Measurements from ENCODE around the gene ST7.
"Not testable (repeated sequence)": the region's sequence is repeated elsewhere in the genome, so short reads cannot be mapped to it uniquely, and the experiment has no call there.

Gene ST7

GRCh38 chr7:117229350-117229749 lies 276.0 kb downstream of the ST7 start:
- DNase-seq (ENCODE audit: low spot score), result no peak

GRCh38 chr7:117230276-117231046 lies 277.2 kb downstream of the ST7 start:
- DNase-seq (ENCODE audit: low spot score), result no peak

- DNase-seq (ENCODE audit: low spot score), result no peak
These were observed 277.7 kb downstream of the ST7 start for GRCh38 chr7:117231047-117231359.

- no peak for DNase-seq (ENCODE audit: low spot score)
These were observed 284.3 kb downstream of the ST7 start for GRCh38 chr7:117237646-117238045.

- no peak for DNase-seq (ENCODE audit: low spot score)
These were observed 285.2 kb downstream of the ST7 start for GRCh38 chr7:117238472-117238871.

- DNase-seq (ENCODE audit: low spot score), result no peak
These were observed 285.6 kb downstream of the ST7 start for GRCh38 chr7:117238937-117239336.

- no peak for DNase-seq (ENCODE audit: low spot score)
These were observed 287.8 kb downstream of the ST7 start for GRCh38 chr7:117241088-117241487.

- no peak for DNase-seq (ENCODE audit: low spot score)
These were observed 290.1 kb downstream of the ST7 start for GRCh38 chr7:117243390-117243789.

- not testable (repeated sequence) for DNase-seq (ENCODE audit: low spot score)
These were observed 292.4 kb downstream of the ST7 start for GRCh38 chr7:117245703-117246102.

GRCh38 chr7:117247809-117248208 lies 294.5 kb downstream of the ST7 start:
- DNase-seq (ENCODE audit: low spot score), result no peak

- DNase-seq (ENCODE audit: low spot score), result no peak
These were observed 295.5 kb downstream of the ST7 start for GRCh38 chr7:117248829-117249228.

- no peak for DNase-seq (ENCODE audit: low spot score)
These were observed 296.4 kb downstream of the ST7 start for GRCh38 chr7:117249696-117250095.

GRCh38 chr7:117250245-117250644 lies 296.9 kb downstream of the ST7 start:
- no peak for DNase-seq (ENCODE audit: low spot score)

GRCh38 chr7:117250801-117251200 lies 297.5 kb downstream of the ST7 start:
- DNase-seq (ENCODE audit: low spot score), result no peak

- no peak for DNase-seq (ENCODE audit: low spot score)
These were observed 298.4 kb downstream of the ST7 start for GRCh38 chr7:117251687-117252086.

GRCh38 chr7:117259615-117260014 lies 306.3 kb downstream of the ST7 start:
- no peak for DNase-seq (ENCODE audit: low spot score)

- DNase-seq (ENCODE audit: low spot score), result no peak
These were observed 309.2 kb downstream of the ST7 start for GRCh38 chr7:117262546-117262945.

GRCh38 chr7:117264716-117265115 lies 311.4 kb downstream of the ST7 start:
- no peak for DNase-seq (ENCODE audit: low spot score)

- DNase-seq (ENCODE audit: low spot score), result no peak
These were observed 316.1 kb downstream of the ST7 start for GRCh38 chr7:117269417-117269816.

- no peak for DNase-seq (ENCODE audit: low spot score)
These were observed 316.6 kb downstream of the ST7 start for GRCh38 chr7:117269886-117270285.

- DNase-seq (ENCODE audit: low spot score), result no peak
These were observed 317.1 kb downstream of the ST7 start for GRCh38 chr7:117270371-117270770.

- no peak for DNase-seq (ENCODE audit: low spot score)
These were observed 318.3 kb downstream of the ST7 start for GRCh38 chr7:117271566-117271965.

GRCh38 chr7:117272017-117272759 lies 318.9 kb downstream of the ST7 start:
- no peak for DNase-seq (ENCODE audit: low spot score)

GRCh38 chr7:117273325-117273724 lies 320.0 kb downstream of the ST7 start:
- no peak for DNase-seq (ENCODE audit: low spot score)

Measured in CD4-positive, alpha-beta T cell treated with Interleukin-6 at 100 ng/mL for 8 hours (primary cell).